ENCODE measurements around the gene ZNF770.

Gene ZNF770

GRCh38 chr15:34993877-34994276, 5.8 kb upstream of the ZNF770 start:
- no peak for DNase-seq (ENCODE audit: extremely low read depth, low read depth)
- TF ChIP-seq, protein P1, sequence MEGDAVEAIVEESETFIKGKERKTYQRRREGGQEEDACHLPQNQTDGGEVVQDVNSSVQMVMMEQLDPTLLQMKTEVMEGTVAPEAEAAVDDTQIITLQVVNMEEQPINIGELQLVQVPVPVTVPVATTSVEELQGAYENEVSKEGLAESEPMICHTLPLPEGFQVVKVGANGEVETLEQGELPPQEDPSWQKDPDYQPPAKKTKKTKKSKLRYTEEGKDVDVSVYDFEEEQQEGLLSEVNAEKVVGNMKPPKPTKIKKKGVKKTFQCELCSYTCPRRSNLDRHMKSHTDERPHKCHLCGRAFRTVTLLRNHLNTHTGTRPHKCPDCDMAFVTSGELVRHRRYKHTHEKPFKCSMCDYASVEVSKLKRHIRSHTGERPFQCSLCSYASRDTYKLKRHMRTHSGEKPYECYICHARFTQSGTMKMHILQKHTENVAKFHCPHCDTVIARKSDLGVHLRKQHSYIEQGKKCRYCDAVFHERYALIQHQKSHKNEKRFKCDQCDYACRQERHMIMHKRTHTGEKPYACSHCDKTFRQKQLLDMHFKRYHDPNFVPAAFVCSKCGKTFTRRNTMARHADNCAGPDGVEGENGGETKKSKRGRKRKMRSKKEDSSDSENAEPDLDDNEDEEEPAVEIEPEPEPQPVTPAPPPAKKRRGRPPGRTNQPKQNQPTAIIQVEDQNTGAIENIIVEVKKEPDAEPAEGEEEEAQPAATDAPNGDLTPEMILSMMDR (IDR thresholded peaks at IDR 0.05; ENCODE audit: low read depth, low read length), result no peak

DNA sequence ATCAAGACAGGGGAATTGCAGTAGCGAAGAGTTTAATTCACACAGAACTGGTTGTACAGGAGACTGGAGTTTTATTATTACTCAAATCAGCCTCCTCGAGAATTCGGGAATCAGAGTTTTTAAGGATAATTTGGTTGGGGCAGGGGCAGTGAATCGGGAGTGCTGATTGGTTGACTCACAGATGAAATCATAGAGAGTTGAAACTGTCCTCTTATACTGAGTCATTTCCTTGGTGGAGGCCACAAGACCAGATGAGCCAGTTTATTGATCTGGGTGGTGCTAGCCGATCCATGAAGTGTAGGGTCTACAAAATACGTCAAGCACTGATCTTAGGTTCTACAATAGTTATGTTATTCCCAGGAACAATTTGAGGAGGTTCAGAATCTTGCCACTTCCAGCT, 5.3 kb upstream of the ZNF770 start:
- TF ChIP-seq, protein P1 (IDR thresholded peaks at IDR 0.05; ENCODE audit: low read depth, low read length), result no peak
- DNase-seq (ENCODE audit: extremely low read depth, low read depth), result no peak

- TF ChIP-seq, protein P1 (IDR thresholded peaks at IDR 0.05; ENCODE audit: low read depth, low read length), result no peak
- no peak for DNase-seq (ENCODE audit: extremely low read depth, low read depth)
These were observed 469 bp downstream of the ZNF770 start for GRCh38 chr15:34987609-34988026.

GRCh38 chr15:34986771-34987480, 1.2 kb downstream of the ZNF770 start:
- DNase-seq (ENCODE audit: extremely low read depth, low read depth), result no peak
- TF ChIP-seq, protein P1 (IDR thresholded peaks at IDR 0.05; ENCODE audit: low read depth, low read length), result no peak

- DNase-seq (ENCODE audit: extremely low read depth, low read depth), result no peak
- TF ChIP-seq, protein P1 (IDR thresholded peaks at IDR 0.05; ENCODE audit: low read depth, low read length), result no peak
These were observed 1.8 kb downstream of the ZNF770 start for GRCh38 chr15:34986326-34986725.

DNA sequence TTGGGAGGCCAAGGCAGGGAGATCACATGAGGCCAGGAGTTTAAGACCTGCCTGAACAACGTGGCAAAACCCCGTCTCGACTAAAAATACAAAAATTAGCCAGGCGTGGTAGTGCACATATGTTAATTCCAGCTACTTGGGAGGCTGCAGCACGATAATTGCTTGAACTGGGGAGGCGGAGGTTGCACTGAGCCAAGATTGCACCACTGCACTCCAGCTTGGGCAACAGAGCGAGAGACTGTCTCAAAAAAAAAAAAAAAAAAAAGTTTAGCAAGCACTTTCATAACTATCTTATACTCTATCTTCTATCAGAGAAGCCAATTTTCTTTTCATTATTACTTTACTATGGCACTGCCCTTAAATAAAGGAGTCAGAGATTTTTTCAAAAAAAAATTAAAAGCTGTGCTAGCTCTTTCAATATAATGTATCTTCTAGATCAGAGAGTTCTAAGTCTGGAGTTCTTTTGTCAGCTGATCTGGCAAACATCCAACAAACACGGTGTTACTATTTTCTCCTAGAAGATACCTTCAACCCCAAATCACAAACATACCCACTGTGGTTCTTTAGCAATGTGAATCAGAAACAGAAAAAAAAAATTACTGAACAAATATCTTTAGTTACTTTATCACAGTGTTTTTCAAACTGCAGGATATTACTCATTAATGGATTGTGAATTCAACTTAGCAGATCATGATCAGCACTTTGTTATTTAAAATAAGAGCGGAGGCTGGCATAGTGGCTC, 3.0 kb downstream of the ZNF770 start:
- no peak for DNase-seq (ENCODE audit: extremely low read depth, low read depth)
- TF ChIP-seq, protein P1 (IDR thresholded peaks at IDR 0.05; ENCODE audit: low read depth, low read length), result no peak

GRCh38 chr15:34976743-34977142, 11.3 kb downstream of the ZNF770 start:
- no peak for DNase-seq (ENCODE audit: extremely low read depth, low read depth)
- TF ChIP-seq, protein P1 (IDR thresholded peaks at IDR 0.05; ENCODE audit: low read depth, low read length), result no peak
